K562 (cell line): ENCODE data around the gene SRPK1.

Source experiments
- EP300 ChIP-seq: IDR thresholded peaks from 2 replicates; pipeline ENCODE4 v1.6.1; 2012; ENCODE audit warnings: low read length, improper control_type of control experiment
- HDAC2 ChIP-seq: fragments of 450-650 bp; IDR thresholded peaks from 2 replicates; pipeline ENCODE4 v1.6.1; 2016; ENCODE audit warnings: mild to moderate bottlenecking
- JUNB ChIP-seq: fragments of 450-650 bp; formaldehyde crosslinking; conservative IDR thresholded peaks from 2 replicates; pipeline ENCODE4 v1.4.0; 2020; ENCODE audit warnings: mild to moderate bottlenecking
- NFXL1 ChIP-seq: fragments of 450-650 bp; formaldehyde crosslinking; IDR thresholded peaks from 2 replicates; pipeline ENCODE4 v1.4.0; 2021; ENCODE audit warnings: mild to moderate bottlenecking
- POLR2A ChIP-seq: fragments of 450-650 bp; conservative IDR thresholded peaks from 2 replicates; pipeline ENCODE4 v1.6.1; 2016
- SMAD1 ChIP-seq: fragments of 150-350 bp; IDR thresholded peaks from 2 replicates; pipeline ENCODE4 v1.6.1; 2014; ENCODE audit warnings: low read length, low read depth; ENCODE audit not compliant: partially characterized antibody
- TAF1 ChIP-seq: IDR thresholded peaks from 2 replicates; pipeline ENCODE4 v1.6.1; 2011; ENCODE audit warnings: mild to moderate bottlenecking, low read length, moderate library complexity; ENCODE audit not compliant: insufficient read depth, control insufficient read depth, severe bottlenecking; ENCODE audit errors: extremely low read depth
- TAF15 ChIP-seq: fragments of 200-400 bp; formaldehyde crosslinking; IDR thresholded peaks from 2 replicates; pipeline ENCODE4 v1.6.1; 2017; ENCODE audit warnings: mild to moderate bottlenecking, low read depth, low read length, moderate library complexity
- TOE1 ChIP-seq, 2 experiments: fragments of 450-650 bp in 1 of 2; sonication (generic) in 1 of 2; formaldehyde crosslinking in 1 of 2; IDR thresholded peaks; 2 replicates each; pipeline versions ENCODE4 v1.7.1 to v1.8.0; 2016 to 2022; ENCODE audit warnings: borderline replicate concordance in 2 of 2, mild to moderate bottlenecking in 2 of 2, antibody characterized with exemption in 1 of 2, inconsistent platforms in 1 of 2, low read depth in 1 of 2, missing genetic modification reagents in 1 of 2, moderate library complexity in 1 of 2
- ZNF224 ChIP-seq: sonication (generic); formaldehyde crosslinking; IDR thresholded peaks from 2 replicates; pipeline ENCODE4 v1.8.0; 2022; ENCODE audit warnings: mild to moderate bottlenecking, missing genetic modification reagents
- ZNF324 ChIP-seq: fragments of 250-450 bp; sonication (Bioruptor Pico); IDR thresholded peaks from 2 replicates; pipeline ENCODE4 v1.4.0; 2020; ENCODE audit warnings: mild to moderate bottlenecking
- ZNF766 ChIP-seq: fragments of 200-800 bp; sonication (Bioruptor generic); conservative IDR thresholded peaks from 2 replicates; pipeline ENCODE4 v1.6.1; 2016; ENCODE audit warnings: missing genetic modification characterization, missing compliant biosample characterization

DNA sequence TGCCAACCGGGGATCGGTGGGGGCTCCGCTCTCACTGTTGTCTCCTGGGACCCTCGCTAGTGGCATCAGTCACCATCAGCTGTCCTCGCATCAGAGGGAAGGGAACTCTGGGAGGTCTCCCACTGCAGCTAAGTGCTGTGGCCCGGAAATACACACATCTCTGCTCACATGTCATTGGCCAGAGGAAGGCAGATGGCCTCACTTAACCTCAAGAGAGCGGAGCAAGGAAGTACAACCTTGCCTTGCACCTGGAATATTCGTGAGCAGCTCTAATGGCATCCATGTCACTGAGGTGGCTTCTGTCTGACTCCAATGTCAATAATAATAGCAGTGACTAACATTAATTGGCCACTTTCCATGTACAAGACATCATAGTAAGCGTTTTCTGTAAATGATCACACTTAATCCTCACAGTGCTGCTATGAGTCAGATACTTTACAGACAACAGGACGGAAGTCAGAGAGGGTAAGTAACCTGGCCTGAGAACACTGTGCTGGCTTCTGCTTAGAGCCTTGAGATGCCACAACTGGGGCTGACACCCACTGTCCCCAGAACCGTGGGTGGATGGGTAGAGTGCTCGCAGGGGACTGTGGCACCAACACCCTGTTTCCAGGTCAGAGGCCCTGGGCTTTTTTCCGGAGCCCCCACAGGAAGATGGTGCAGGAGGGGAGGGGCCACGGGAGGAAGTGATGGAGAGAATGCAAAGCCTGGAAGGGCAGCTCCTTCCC is 109.8 kb downstream of the SRPK1 start:
- no peak for TF ChIP-seq TAF15
- no peak for TF ChIP-seq ZNF224 (CRISPR knock-in tag)
- TF ChIP-seq NFXL1: no peak
- no peak for TF ChIP-seq HDAC2
- TF ChIP-seq JUNB (CRISPR knock-in tag): no peak
- no peak for TF ChIP-seq POLR2A
- TF ChIP-seq TAF1: no peak
- no peak for TF ChIP-seq EP300
- TF ChIP-seq ZNF766 (CRISPR knock-in tag): no peak
- no peak for TF ChIP-seq ZNF324 (CRISPR knock-in tag)
- TF ChIP-seq TOE1 (IDR thresholded peaks at IDR 0.05; ENCODE audit: borderline replicate concordance): no peak
- TF ChIP-seq TOE1 (CRISPR knock-in tag; IDR thresholded peaks at IDR 0.05; ENCODE audit: borderline replicate concordance, low read depth): no peak
- no peak for TF ChIP-seq SMAD1
